ENCODE data around the gene GSN.

The GSN gene

DNA sequence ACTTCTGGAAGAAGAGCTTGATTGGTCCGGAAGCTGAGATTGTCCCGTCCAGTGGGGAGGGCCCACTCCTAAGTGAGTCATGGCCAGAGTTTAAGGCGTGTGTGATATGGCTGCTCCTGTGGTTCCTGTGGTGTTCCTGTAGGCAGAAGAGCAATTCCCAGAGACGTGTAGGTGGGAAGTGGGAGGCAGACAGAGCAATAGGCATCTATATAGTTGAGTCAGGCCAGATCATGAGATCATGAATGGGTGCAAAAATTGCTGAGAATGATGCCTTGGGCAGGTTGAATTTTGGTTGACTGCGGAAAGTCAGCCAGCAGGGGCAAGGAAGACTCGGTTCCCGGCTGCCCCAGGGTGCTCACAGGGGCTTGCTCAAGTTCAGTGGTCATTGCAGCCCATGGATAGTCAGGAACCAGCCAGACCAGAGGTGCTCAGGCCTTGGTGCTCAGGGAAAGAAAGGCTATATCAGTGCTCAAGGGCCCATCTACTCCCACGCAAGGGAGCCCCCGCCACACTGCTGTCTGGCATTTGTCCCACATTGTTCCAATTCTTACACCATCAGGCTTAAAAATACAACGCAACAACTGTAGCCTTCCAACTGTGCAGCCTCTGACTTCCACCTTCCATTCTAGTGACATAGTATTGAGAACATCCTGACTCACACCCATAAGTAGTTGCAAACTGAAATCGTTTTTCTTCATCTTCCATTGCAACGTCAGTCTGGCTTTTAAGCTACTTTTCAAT is 21.0 kb upstream of the GSN start:
- peak; percentile 26 for DNase-seq

DNA sequence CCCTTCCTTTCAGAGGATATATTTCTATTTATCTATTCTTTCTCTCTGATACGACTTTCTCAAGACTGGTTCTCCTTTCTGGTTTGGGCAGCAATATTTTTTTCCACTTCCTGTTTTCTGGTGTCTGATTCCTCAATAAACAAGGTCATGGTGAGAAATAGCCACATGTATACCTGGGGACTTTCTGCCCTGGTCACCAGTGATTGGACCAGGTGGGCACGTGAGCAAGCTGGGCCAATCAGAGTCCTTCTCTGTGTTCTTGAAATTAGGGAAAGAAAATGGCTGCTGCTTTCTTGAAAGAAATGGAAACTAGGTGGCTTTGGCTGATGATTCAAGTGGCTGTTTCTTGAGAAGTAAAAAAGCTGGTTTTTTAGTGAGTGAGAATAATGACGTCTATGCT is 18.4 kb upstream of the GSN start:
- no peak for DNase-seq

DNA sequence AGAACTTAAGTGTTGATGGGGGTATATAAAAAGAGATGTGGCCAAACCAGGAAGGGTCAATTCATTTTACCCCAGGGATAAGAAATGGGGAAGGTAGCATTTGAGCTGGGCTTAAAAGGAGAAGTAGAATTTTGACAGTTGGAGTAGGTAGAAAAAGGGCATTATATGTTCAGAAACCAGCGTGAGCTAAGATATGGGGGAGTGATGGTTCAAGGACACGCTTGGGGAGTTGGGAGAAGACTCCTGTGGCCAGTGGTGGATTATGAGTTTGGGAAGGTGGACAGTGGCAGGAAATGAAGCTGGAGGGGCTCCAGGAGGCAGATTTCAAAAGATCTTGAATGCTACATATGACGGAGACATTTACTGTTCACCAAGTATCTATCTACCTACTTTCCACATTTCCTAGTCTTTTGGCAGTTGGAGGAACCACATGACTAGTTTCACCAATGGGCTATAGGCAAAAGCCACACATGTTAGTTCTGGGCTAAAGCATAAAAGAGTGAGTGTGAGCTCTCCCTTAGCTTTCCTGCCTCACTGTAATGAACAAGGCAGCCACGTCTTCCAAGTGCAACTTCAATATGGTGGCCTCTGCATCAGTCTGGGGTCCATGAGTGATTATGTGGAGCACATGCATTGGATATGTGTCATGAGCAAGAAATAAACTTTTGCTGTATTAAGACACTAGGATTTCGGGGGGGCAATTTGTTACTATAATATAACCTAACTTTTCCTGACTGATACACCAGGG is 15.7 kb upstream of the GSN start:
- DNase-seq = no peak

DNA sequence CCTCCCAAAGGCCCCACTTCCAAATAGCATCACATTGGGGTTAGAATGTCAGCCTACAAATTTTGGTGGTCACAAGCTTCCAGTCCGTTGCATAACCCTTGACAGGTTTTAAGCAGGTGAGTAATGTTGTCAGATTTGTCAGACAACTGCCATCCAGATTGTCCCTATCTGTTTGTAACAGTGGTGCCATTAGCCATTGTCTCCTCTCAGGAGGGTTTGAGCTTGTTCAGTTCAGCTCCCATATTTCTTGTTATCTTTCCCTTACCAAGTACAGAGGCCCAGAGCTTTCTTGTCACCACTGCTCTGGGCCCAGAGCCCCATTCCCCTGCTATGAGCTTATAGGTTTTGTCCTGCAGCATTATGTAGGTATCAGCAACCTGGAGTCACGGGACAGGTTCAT is 14.8 kb upstream of the GSN start:
- no peak for DNase-seq

DNA sequence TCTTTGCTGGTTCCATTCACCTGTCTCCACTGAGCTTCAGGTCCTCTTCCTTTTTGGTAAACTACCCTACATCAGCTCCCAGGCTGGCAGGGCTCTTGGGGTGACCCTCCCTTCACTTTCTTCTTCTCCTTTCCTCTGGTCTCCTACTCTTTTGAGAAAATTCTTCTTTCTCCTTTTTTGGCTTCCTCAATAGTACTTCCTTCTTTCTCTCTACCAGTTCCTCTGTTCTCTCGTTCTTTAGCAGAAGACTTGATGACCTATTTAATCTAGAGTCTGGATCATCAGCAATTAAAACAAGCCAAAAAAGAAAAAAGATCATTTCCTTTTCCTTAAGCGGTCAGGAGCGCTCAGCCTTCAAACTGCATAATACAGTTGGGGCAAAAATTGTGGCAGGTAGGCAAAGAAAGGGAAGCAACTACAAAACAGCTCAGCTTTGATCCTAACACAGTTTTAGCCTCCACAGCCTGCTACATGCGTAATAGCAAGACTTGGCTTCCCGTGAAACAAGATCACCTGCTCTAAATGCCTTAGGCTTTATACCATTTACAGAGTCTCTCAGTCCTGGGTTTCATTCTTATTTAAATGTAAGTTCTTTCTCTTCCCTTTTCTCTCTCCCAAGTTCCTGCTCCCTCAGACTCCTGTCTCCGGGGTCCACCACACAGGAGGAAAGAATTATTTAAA is 14.0 kb upstream of the GSN start:
- no peak for DNase-seq

DNA sequence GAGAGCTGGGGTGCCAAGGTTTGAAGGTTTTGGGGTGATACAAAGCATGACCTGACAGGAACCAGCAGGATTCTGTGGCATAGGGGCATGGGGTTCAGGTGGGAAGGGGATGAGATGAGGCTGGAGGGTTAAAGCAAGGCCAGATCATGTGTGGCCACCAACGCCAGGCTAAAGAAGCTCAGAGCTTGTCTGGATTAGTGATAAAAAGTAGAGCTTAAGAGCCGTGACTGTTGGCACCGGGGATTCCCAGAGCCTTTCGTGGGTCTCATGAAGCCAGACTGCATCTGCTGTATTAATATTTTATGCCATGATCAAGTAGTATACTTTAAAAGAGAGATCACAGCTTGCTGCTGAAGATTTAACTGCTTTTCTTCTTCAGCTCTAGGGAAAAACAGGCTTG is 8.5 kb upstream of the GSN start:
- DNase-seq = no peak

DNA sequence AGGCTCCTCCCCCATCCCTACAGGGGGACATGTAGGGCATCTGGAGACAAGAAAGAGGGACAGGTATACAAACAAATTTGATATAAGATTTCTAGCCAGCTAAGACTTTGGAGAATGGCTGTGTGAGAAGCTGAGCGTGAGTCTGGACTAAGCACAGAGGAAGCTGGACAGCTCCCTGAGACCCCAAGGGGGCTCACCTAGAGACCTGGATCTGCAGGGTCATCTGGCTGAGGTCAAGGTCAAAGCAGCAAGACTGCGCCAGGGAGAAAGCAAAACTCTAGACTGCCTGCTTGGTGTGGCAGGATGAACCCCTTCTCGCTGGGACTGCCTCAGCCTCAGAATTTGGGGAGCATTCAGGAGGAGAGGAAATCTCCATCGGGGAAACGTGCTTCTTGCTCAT is 8.0 kb upstream of the GSN start:
- no peak for DNase-seq

DNA sequence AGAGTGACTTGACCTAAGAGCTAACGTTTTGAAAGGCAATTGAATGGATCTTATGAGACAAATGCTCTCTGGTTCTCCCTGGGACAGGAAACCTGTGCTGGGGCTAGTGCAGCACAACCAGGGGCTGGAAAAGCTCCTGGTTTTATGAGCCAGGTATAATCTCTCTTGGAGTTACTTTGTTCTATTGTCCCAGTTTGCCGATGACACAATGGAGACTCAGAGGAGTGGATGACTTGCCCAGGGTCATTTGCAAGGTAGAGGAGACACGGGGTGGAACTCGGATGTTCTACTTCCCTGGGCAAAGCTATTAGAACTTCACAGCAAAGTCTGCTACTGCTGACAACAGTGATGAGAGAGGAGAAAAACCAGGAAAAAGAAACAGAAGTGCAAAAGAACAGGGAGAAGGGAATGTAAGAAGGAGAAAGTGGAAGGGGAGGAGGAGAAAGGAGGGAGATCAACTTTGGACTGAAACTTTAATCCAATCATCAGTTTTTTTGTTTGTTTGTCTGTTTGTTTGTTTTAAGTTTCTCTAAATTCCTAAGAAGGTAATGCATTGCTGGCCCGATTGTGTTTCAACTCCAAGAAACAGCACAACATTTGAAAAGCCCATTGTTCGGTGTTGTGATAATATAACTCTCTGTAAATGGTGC is 7.4 kb upstream of the GSN start:
- no peak for DNase-seq

DNA sequence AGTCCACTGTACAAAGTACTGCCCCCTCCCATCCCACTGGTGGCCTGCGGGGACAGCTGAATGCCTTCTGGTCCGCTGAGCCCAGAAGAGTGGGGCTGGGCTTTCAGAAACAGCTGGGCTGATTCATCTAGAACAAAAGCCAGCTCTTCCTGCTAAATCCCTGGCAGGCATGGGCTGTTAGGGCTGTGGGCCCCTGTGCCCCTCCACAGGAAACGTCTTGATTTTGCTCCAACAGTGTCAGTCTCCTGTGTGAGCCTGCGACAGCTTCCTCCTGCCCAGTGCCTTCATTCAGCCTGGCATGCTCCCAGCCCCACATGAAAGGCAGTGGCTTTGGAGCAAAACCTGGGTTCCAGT is 6.9 kb upstream of the GSN start:
- no peak for DNase-seq

DNA sequence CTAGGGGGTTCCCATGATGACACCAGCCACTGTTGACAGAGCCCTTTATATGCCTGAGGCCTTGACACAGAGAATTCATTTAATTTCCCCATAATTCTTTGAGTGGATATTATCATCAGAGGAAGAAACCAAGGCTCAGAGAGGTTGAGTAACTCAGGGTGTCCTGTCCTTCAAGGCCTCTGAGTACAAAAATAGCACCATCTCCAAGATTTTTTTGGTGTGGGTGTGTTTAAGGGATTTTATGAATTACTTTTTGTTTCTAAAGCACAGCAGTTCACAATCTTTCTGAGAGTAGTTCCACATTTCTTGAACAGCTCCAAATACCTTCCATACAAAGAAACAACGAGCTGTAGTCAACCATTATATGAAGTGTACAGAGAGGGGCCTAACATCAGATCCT is 6.2 kb upstream of the GSN start:
- DNase-seq = no peak

DNA sequence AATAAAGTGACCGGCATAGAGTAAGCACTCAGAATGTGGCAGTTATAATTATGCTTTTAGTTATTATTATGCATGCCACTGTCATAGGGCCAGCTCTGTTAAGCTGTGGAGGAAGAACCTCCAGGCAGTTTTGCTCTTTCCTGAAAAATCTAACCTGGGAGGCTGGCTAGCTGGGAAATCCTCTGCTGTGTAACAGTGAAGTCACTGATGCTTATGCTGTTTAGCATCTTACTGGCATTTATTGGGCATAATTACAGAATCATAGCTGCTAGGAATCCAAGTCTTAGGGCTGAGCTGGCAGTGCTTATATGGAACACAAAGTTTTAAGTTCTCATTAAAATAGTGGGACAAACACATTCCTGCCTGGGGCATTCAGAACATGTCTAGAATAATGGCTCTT is 5.5 kb upstream of the GSN start:
- DNase-seq = no peak

DNA sequence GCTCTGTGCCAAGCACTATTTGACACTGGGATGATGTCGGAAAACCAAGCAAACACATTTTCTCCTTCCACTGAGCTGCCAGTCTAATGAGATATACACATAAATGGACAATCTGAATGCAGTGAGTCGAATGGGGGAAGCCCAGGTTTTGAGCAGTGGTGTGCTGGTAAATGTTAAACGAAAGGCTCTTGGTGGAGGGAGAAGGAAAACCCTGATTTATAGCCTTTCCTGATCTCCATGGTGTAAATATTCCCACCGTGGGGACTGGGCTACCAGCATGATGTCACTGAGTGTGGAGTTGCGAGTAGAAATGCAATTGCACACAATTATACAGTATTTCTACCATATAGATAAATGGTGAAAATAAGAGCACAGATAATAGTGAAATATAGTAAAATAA is 5.0 kb upstream of the GSN start:
- DNase-seq = no peak

DNA sequence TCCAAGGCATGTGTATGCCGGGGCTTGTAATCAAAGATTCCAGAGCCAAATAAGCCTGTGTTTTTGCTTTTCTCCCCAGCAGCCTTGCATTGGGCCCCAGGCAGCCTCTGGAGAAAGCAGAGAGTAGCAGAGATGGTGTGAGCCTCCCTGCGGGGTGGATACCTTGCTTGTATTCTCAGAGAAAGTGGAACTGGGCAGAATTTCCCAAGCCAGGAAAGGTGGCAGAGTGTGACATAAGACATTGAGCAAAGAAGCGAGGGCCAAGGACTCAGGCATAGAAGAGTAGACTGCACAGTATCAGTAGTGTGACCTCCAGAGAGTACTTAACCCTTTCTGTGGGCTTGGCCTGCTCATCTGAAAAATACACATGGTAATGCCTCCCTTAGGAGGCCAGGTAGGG is 1.6 kb upstream of the GSN start:
- DNase-seq = no peak

DNA sequence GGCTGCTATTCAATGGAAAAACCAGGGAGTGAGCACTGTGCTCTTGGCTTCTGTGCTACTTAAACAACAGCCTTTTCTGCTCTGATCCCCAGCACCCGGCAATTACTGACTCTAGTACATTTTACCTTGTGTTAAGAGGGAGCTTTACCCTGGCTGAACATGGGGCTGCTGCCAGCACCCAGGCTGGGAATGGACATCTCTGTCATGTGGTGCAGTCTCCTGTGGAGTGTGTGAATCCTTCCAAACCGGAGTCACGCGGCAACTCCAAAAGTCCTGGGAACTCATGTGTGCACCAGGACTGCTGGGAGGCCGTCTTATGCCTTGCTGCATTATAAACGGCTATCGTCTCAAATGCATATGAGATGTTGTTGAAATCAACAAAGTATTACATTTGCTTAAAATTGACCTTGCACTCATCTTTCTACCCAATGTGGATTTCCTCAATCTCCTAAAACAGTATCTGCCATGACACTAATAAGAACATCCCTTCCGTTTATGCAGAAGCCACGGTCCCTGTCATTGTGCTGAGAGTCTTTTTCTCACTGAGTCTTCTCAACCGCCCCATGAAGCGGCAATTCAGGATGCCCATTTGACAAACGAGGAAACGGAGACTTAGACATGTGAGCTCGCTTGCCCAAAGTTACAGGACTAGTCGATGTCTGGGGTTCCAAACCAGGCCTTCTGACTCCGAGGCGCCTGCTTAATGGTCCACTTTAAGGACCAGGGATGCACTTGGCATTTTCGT is 884 bp upstream of the GSN start:
- no peak for DNase-seq

DNA sequence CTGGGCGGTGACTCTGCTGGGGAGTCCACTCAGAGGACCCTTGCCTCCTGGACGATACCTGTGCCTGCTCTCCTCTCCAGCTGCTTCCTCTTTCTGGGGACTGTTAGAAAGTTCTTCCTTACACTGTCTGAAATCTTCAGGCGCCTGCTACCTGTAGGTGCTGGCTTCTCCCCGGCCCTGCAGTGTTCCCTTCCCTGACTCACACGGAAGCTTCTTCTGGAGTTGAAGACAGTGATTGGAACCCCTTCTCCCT is 562 bp downstream of the GSN start:
- no peak for DNase-seq

DNA sequence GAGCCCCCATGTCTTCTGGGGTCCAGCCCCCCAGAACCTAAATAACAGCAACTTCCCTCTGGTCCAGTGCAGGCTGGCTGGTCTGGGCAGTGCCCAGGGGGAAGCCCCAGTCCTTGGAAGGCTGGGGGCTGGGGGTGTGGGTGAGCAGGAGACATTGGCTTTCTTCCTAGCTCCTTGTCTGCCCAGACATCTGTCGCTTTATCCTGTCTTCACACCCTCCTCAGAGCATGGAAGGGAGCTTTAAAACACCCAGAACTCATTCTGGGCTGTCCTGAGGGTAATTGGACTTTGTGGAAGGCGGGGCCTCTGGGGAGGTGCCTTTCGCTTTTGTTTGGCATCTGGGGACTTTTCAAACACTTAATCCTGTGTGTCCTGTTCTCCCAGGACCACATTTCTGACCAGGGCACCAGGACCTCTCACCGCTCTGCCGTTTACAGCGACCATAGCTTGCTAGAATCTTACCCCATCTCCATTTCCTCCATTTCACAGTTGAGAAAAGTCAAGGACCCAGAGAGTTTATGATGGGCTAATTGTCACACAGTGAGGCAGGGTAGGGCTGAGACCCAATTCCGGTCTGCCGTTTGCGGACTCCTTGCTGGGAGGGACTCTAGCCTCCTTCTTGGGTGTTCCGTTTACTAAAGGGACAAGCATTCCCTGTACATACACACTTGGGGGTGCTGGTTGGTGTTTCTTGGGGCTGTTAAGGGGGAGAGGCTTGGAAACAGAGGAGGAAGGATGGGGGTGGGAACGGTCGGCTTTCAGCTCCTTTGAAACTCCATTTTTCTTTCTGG is 1.1 kb downstream of the GSN start:
- no peak for DNase-seq

DNA sequence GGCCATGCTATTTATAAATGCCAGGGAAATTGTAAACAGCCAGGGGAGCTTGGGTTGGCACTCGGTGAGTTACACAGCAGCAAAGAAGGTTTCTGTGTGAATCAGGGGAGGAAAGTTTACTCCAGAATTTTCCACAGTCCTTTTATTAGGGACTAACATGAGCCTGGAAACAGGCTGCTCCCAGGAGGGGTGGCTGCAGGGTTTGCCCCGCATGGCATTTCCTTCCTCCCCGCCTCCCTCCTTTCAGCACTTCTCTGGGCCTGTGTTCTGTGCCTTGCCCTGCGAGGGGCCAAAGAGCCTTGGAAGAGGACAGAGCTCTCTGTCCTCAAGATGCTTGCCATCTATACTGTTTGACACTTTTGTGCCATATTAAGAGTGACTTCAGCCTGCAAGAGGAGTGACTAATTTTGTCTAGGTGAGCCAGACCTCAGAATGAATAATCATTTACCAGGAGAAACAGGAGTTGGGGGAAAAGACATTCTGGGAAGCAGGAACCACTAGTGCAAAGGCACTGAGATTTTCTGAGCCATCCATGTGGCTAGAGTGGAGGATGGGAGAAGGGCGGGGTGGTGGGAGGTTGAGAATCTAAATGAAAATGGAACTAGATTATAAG is 1.8 kb downstream of the GSN start:
- DNase-seq = no peak

DNA sequence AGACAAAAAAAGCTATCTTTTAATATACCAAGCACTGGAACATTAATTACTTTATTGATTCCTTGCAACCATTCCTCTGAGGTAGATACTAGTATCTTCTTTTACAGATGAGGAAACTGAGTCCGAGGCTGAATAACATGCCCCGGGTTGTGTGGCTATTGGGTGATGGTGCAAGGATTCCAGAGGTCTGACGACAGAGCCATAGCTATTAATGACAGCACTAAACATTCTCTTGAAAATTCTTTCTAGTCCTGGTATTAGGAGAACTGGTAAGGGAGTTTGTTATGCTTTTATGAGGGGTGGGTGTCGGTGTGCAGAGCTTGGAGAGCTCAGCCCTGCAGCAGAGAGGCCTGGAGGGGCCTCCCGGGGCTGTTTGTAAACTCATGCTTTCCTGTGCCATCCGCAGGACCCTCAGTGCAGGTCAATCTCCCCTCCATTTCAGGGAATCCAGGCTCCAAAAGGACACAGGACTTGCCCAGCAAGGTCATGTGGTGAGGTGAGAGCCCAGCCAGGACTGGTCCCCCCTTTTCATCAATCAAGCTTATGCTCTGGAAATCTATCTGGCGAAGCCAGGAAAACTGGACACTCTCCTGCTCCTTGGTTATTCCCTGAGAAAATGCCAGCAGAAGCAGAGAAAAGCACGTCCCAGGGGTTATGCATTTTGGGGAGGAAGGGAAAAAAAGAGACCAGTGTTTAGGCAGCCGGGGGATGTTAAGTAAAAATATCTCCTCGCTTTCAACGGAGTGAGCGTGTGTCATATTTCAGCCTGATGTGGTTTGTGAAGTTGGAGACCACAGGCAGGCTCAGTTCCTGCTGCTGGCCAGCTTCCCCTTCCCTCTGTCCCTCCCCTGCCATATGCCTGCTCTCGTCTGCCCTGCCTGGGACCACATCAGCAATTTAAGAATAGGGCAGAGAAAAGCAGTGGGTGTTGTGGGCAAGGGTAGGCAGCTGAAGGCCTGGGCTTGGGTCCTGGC is 3.7 kb downstream of the GSN start:
- DNase-seq = no peak

DNA sequence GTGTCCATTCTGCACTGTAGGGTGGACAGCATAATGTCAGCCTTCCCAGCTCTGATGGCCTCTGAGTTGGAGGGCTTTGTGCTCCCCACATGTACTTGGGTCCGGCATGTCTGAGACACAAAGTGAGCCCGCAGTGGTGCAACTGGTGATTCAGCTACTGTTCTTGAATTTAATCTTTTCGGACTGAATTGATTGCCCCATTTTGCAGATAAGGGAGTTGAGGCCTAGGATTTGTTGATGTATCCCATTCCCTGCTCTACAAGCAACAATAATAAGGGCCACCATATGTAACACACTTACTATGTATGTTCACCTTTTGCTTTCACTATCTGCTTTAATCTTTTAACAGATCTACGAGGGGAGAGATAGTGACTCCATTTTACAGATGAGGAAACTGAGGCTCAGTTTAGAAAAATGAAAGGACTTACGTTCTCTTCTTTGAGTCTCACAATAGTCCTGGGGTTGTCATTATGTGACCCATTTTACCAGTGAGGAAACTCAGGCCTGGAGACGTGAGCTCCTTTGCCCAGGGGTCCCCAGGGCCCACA is 4.5 kb downstream of the GSN start:
- no peak for DNase-seq

DNA sequence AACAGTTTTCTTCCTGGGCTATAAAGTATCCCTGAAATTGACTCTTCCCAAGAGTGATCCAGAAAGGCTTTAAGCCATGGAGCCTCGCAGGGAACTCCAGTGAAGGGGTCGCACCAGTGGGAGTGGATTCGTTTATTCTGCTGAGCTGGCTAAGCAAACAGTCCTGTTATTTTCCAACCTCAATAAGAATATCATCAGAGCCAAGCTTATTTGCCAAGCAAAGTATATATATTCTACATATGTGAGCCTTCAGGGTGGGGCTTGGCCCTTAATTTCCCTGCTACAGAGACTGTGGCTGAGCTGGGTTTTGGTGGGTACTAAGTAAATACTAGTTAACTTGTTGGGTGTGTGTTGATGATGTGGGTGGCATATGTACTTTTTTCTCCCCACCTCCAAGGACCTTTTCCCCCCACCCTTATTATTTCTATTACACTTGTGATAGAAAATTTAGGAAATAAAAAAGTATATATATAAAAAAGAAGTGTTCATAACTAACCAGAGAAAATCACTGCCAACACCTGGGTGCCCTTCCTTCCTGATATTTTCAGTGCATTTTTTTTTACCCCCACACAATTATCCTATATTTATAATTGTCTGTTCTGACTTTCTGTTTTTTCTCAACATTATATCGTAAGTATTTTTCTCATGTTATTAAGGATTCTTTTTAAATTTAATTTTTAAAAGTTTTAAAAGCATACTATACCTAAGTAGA is 5.3 kb downstream of the GSN start:
- no peak for DNase-seq

Measured in amniotic stem cell (primary cell).